Loucy (cell line): Measurements from ENCODE around the gene GIMAP8.

Experiments
- CTCF ChIP-seq: fragments of 200-600 bp; sonication (generic); conservative IDR thresholded peaks from 2 replicates; pipeline ENCODE4 v1.5.1; 2014; ENCODE audit warnings: mild to moderate bottlenecking, antibody characterized with exemption, low read length
- EZH2phosphoT487 ChIP-seq: fragments of 200-600 bp; IDR thresholded peaks from 2 replicates; pipeline ENCODE4 v1.6.1; 2018; ENCODE audit warnings: antibody characterized with exemption, mild to moderate bottlenecking, moderate library complexity, borderline replicate concordance

GRCh38 chr7:150406567-150407421 is 43.6 kb upstream of the GIMAP8 start:
- no peak for TF ChIP-seq CTCF
- TF ChIP-seq EZH2phosphoT487 = no peak
